Mucosa of stomach (tissue), 1 donor: ENCODE measurements around the gene PKIB.
"Not testable (repeated sequence)": the region's sequence is repeated elsewhere in the genome, so short reads cannot be mapped to it uniquely, and the experiment has no call there.

Experiments used
- H3K27me3 ChIP-seq: one replicate; pipeline ENCODE4 v1.7.0; 2013; ENCODE audit warnings: mild to moderate bottlenecking, low read length; ENCODE audit not compliant: control insufficient read depth, insufficient read depth
- H3K36me3 ChIP-seq: one replicate; pipeline ENCODE4 v1.7.0; 2013; ENCODE audit warnings: low read length; ENCODE audit not compliant: control insufficient read depth, insufficient read depth
- H3K4me1 ChIP-seq: one replicate; pipeline ENCODE4 v1.7.0; 2013; ENCODE audit warnings: mild to moderate bottlenecking, low read length; ENCODE audit not compliant: control insufficient read depth, insufficient read depth
- H3K4me3 ChIP-seq: one replicate; pipeline ENCODE4 v1.7.0; 2013; ENCODE audit warnings: low read length
- H3K9ac ChIP-seq: one replicate; pipeline ENCODE4 v1.7.0; 2013; ENCODE audit warnings: mild to moderate bottlenecking, low read length, moderate library complexity
- H3K9me3 ChIP-seq: one replicate; pipeline ENCODE4 v1.7.0; 2013; ENCODE audit warnings: mild to moderate bottlenecking, low read length, moderate library complexity; ENCODE audit not compliant: control insufficient read depth
- donor health status: Pancreatic carcinoma.

The PKIB gene

DNA sequence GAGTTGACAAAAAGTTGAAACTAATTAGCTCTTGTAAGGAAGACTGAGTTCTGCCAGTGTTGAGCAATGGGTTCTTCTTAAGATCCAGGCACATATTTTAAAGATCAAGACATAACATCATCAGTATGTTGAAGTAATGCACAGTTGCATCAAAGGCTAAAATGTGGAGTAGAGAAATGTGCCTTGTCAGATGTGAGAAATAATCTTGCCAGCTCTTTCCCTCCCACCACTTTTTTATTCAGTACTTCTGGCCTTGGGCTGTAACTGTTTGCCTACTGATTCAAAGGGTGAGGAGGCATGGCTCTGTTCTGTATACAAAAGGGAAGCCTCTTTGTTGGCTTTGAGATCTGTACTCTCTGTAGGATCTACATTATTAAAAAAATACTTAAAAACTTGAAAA lies 13.1 kb downstream of the PKIB start:
- H3K9me3 ChIP-seq: no peaks in the 10 kb centered on the region
- H3K27me3 ChIP-seq: no peaks in the 10 kb centered on the region
- H3K4me3 ChIP-seq: no peak overlapping the region
- no peaks in the 10 kb centered on the region for H3K4me1 ChIP-seq
- H3K9ac ChIP-seq: no peak overlapping the region
- no peaks in the 10 kb centered on the region for H3K36me3 ChIP-seq

DNA sequence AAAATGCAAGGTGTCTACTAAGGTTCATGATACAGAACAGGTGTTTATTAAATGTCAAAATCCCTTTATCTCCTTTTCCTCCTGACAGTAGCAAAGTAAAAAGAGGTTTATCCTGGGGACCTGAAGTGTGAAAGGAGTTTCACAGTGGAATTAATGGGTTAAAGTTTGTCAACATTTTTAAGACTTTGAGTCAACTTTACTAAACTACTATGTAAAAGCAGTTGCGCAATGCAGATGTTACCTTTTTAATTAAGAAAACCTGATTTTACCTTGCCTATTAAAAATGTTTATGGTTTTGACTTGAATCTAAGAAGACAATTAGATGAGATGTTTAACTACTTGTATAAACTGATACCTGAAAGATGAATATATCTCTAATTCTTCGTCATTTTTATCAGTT lies 14.6 kb downstream of the PKIB start:
- Histone ChIP-seq H3K4me3 (no peak overlapping the region), H3K4me1 (no peaks in the 10 kb centered on the region), H3K9me3 (no peaks in the 10 kb centered on the region), H3K9ac (no peak overlapping the region), H3K36me3 (no peaks in the 10 kb centered on the region), H3K27me3 (no peaks in the 10 kb centered on the region)

DNA sequence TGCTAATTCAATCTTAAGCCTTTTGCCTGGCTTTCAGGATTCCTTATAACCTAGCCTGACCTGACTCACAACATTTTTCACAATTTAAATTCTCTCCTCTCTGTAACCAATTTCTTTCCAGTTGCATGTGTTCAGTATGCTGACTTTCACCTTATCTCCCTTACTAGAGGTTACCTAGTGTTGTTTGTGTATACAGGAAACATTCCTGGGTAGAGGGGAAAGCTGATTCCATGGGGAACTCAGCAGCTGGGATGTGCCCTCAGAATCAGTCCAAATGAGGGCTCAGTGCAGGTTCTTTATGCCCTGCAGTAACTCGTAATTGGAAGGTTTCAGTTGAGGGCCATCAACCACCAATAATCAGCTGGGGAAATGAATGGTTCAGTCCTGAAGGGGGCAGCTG lies 18.5 kb downstream of the PKIB start:
- Histone ChIP-seq H3K4me1 (no peaks in the 10 kb centered on the region), H3K9me3 (no peaks in the 10 kb centered on the region), H3K9ac (no peak overlapping the region), H3K4me3 (no peak overlapping the region), H3K27me3 (no peaks in the 10 kb centered on the region), H3K36me3 (no peaks in the 10 kb centered on the region)

DNA sequence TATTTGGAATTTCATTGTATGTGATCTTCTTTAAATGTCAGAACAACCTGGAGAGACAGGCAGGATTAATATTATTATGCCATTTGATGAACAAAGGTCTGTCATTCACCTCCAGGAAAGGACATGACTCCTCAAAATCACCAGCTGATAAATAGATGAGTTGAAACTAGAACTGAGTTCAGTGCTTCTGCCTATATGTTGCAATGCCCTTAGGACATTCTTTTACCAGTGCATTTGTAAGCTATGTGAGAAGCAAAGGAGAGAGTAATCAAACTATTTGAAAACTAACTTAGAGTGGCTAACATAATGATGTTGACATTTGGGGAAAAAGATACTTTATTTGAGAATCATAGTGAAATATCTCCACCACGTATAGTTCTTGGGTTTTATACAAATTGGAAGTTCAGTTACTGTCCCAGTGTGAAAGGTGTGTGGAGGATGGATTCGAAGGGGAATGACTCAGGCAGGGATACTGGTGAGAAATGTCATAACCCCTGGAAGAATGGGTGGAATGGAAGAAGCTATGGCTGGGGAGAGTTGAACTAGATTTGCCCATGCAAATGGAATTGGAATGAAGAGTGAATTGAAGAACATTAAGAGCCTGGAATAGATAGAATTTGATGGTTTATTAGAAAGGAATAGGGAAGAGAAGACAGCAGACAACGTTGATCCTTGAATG lies 21.5 kb downstream of the PKIB start:
- Histone ChIP-seq H3K4me3 (no peak overlapping the region), H3K9me3 (no peaks in the 10 kb centered on the region), H3K36me3 (no peaks in the 10 kb centered on the region), H3K9ac (no peak overlapping the region), H3K4me1 (no peaks in the 10 kb centered on the region), H3K27me3 (no peaks in the 10 kb centered on the region)

DNA sequence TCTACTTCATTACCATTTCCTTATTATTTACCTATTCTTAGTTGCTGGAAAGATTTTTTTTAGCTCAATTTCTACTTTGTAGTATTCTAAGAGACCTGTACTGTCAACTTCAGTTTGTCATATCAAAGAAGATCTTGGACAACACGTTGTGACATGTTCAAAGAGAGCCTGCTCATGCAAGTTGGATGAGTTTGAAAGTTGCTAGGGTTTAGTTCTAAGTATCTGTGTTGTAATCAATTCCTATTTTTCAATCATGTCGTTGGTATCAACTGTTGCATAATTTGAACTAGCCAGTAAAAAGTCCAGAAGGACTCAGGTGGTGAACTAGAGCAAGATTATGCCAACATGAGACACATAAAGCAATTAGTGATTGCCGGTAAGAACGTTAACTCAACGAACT lies 30.2 kb downstream of the PKIB start:
- Histone ChIP-seq H3K27me3 (no peaks in the 10 kb centered on the region), H3K4me1 (no peaks in the 10 kb centered on the region), H3K4me3 (no peak overlapping the region), H3K36me3 (no peaks in the 10 kb centered on the region), H3K9ac (no peak overlapping the region), H3K9me3 (no peaks in the 10 kb centered on the region)

DNA sequence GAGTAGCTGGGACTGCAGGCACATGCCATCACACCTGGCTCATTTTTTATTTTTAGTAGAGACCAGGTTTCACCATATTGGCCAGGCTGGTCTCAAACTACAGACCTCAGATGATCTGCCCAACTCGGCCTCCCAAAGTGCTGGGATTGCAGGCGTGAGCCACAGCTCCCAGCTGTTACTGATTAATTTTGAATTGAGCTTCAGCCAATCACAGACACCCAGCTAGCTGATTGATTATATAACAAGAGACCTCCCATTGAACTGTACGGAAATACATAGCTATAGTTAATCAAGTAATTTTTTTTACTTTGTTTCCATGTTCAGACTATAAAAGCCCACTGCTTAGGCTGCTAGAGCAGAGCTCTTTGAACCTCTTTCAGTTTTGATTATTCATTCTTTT lies 31.6 kb downstream of the PKIB start:
- Histone ChIP-seq H3K27me3 (no peaks in the 10 kb centered on the region), H3K9me3 (no peaks in the 10 kb centered on the region)

DNA sequence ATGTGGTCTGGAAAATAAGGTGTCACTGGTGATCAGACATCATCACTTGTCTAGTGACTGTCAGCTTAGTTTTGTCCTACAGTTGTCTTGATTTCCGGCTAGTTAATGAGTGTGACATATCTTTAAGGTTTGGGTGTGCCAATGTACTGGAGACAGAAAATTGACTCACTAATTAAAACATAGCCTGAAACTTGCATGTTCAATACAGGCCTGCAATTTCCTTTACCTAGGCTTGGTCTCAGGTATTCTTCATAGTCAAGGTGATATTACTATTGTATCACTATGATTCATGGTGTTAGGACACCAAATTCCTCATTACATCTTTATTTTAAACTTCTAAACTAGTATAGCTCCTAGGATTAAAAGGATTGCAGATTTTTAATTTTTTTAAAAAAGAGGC lies 32.4 kb downstream of the PKIB start:
- not testable (repeated sequence) for H3K9me3 ChIP-seq, H3K4me1 ChIP-seq, H3K4me3 ChIP-seq, H3K36me3 ChIP-seq, H3K9ac ChIP-seq, H3K27me3 ChIP-seq

More for the DNA sequence above, 31.6 kb downstream of the PKIB start:
- no peak overlapping the region for H3K4me3 ChIP-seq
- no peaks in the 10 kb centered on the region for H3K4me1 ChIP-seq
- H3K36me3 ChIP-seq: no peaks in the 10 kb centered on the region
- H3K9ac ChIP-seq: no peak overlapping the region

DNA sequence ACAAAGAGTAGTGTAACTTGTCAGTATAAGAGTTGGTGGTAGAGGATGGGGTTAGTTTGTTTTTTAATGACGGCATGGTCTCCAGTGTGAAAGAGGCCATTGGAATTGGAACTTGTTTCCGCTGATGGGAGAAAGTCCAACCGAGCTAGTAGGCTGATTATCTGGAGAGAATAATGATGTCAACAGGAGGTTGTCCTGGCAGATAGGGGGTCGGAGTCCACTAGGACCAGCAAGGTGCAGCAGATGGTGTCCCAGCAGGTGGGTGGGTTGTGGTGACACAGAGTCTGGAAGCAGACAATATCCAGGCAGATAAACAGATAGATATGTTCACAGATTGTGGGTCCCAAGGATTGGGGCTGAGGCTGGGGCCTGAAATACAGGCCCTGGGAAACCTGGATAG lies 35.1 kb downstream of the PKIB start:
- H3K9ac ChIP-seq: no peak overlapping the region
- peaks cover 6% of the 10 kb centered on the region for H3K4me1 ChIP-seq
- no peak overlapping the region for H3K4me3 ChIP-seq
- H3K36me3 ChIP-seq: no peaks in the 10 kb centered on the region
- H3K27me3 ChIP-seq: no peaks in the 10 kb centered on the region
- no peaks in the 10 kb centered on the region for H3K9me3 ChIP-seq

DNA sequence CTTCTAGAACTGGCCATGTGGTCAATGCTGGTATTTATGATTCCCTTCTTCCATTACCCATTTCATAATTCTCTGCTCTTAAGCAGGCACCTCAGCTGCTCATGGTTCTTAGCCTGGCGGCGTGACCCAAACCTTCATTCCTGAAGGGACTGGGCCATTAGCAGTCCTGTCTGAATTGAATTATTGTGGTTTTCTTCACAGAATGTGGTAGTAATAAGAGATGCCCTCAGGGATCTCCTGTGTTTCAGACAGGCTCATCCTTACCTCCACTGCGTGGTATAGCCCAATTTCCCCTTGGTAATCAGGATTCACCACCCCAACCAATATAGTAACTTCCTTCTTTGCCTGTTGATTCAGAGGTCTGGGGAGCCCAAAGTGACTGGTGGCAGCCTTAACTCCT lies 37.6 kb downstream of the PKIB start:
- no peak overlapping the region for H3K4me3 ChIP-seq
- no peaks in the 10 kb centered on the region for H3K36me3 ChIP-seq
- no peak overlapping the region for H3K9ac ChIP-seq
- peaks cover 16% of the 10 kb centered on the region for H3K4me1 ChIP-seq
- H3K9me3 ChIP-seq: no peaks in the 10 kb centered on the region
- H3K27me3 ChIP-seq: no peaks in the 10 kb centered on the region

DNA sequence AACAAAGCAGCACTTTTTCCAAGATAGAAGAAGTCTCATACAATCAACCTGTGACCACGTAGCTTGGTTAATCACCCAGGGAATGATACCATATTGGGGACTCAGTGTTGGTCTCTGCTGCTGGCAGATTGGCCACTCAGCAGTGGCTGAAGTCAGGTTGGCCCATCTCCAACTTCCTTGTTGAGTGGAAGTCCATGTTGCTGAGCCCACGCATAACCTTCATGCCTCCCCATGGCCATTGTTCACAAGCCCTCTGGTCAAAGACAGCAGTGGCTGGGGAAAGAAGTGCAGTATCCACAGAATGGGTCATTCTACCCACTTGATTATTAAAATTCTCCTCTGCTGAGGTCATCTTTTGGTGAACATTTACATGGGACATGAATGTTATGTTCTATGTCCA lies 38.5 kb downstream of the PKIB start:
- Histone ChIP-seq H3K4me1 (peaks cover 19% of the 10 kb centered on the region), H3K9me3 (no peaks in the 10 kb centered on the region), H3K4me3 (no peak overlapping the region), H3K36me3 (no peaks in the 10 kb centered on the region), H3K9ac (no peak overlapping the region), H3K27me3 (no peaks in the 10 kb centered on the region)

DNA sequence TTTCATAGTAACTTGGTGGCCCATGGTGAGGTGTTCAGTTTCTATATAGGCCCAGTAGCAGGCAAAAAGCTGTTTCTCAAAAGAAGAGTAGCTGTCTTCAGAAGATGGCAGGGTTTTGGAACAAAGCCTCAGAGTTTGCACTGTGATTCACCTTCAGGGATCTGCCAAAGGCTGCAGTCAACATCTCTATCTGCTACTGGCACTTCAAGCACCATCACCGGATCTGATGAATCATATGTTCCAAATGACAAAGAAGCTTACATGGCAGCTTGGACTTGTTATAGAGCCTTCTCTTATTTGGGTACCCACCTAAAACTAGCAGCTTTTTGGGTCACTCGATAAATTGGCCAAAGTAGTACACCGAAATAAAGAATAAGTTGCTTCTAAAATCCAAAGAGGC lies 39.5 kb downstream of the PKIB start:
- H3K9me3 ChIP-seq: no peaks in the 10 kb centered on the region
- H3K36me3 ChIP-seq: no peaks in the 10 kb centered on the region
- H3K4me3 ChIP-seq: no peak overlapping the region
- H3K4me1 ChIP-seq: peaks cover 19% of the 10 kb centered on the region
- H3K9ac ChIP-seq: no peak overlapping the region
- H3K27me3 ChIP-seq: no peaks in the 10 kb centered on the region

DNA sequence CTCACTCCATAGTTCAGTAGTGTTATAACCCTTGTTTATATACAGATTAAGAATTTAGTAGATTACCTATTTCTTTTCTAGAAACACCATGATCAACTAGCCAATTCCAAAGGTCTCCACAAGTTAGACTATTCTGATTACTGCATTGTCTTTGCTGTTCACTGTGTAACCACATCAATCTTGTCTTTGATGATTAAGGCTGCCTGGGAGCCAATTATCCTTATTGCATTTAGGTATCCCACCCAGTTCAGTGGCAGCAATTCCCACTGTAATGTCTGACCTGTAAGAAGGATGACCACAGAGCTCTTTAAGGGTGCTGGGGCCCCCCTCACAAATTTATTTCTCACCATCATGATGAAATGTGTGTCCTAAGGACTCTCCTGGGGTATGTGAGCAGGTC lies 40.2 kb downstream of the PKIB start:
- no peaks in the 10 kb centered on the region for H3K27me3 ChIP-seq
- H3K9me3 ChIP-seq: no peaks in the 10 kb centered on the region
- H3K4me3 ChIP-seq: no peak overlapping the region
- no peaks in the 10 kb centered on the region for H3K36me3 ChIP-seq
- H3K9ac ChIP-seq: no peak overlapping the region
- H3K4me1 ChIP-seq: peaks cover 19% of the 10 kb centered on the region

DNA sequence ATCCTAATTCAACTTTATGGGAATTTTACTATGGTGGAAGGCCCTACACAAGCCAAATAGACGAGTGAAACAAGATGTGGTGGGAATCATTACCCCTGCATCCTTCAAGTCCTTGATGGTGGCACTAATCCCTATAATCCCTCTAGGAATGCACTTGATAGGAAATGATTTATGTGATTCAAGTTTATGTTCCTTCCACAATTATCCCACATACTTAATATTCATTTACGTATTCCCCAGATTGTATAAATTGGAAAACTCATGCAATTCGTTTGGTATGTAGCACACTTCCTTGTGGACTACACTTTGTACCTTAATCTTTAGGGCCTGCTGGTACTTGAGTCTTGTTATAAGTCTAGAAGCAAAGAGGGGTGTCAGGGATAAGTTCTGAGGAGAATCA lies 40.8 kb downstream of the PKIB start:
- no peak overlapping the region for H3K9ac ChIP-seq
- peaks cover 19% of the 10 kb centered on the region for H3K4me1 ChIP-seq
- H3K4me3 ChIP-seq: no peak overlapping the region
- H3K36me3 ChIP-seq: no peaks in the 10 kb centered on the region
- no peaks in the 10 kb centered on the region for H3K9me3 ChIP-seq
- no peaks in the 10 kb centered on the region for H3K27me3 ChIP-seq
